GM23338 (cell line): ENCODE results near the gene RIOK3. TPM values are rescaled to one million over a fixed set of nuclear protein-coding genes. Genes with fewer than 3 reads are reported as not detected.

Experiments used
- ATAC-seq: fragments of 200-7000 bp; cut with Tn5 transposase; 3 replicates; pipeline ENCODE4 v1.9.1; 2020
- DNase-seq: peaks from one replicate; pipeline ENCODE4 v3.0.0-alpha.2; 2015; ENCODE audit warnings: low spot score
- H2AFZ ChIP-seq: fragments of 200-600 bp; sonication (generic); 2 replicates; pipeline ENCODE4 v1.8.0; 2016; ENCODE audit warnings: antibody characterized with exemption, mild to moderate bottlenecking, moderate library complexity
- H3F3A ChIP-seq: fragments of 200-600 bp; sonication (generic); replicated peaks from 2 replicates; pipeline ENCODE4 v1.8.0; 2017; ENCODE audit warnings: antibody characterized with exemption, mixed run types, low read depth
- H3K27ac ChIP-seq: fragments of 200-600 bp; sonication (generic); 2 replicates; pipeline ENCODE4 v1.6.1; 2016; ENCODE audit warnings: low read depth
- H3K27me3 ChIP-seq: fragments of 200-600 bp; sonication (generic); 2 replicates; pipeline ENCODE4 v1.8.0; 2016; ENCODE audit warnings: mild to moderate bottlenecking, mixed run types, moderate library complexity; ENCODE audit not compliant: insufficient read depth
- H3K36me3 ChIP-seq: fragments of 200-600 bp; sonication (generic); 2 replicates; pipeline ENCODE4 v1.8.0; 2016; ENCODE audit warnings: mild to moderate bottlenecking; ENCODE audit not compliant: insufficient read depth
- H3K4me1 ChIP-seq: fragments of 200-600 bp; sonication (generic); 2 replicates; pipeline ENCODE4 v1.8.0; 2016; ENCODE audit warnings: mild to moderate bottlenecking, moderate library complexity; ENCODE audit not compliant: insufficient read depth
- H3K4me2 ChIP-seq: fragments of 200-600 bp; sonication (generic); 2 replicates; pipeline ENCODE4 v1.7.1; 2017; ENCODE audit warnings: mixed run types
- H3K4me3 ChIP-seq: fragments of 200-600 bp; sonication (generic); 2 replicates; pipeline ENCODE4 v1.6.1; 2016; ENCODE audit warnings: mixed run types
- H3K79me2 ChIP-seq: fragments of 200-600 bp; sonication (generic); replicated peaks from 2 replicates; pipeline ENCODE4 v1.8.0; 2017; ENCODE audit warnings: mild to moderate bottlenecking; ENCODE audit not compliant: insufficient read depth
- H3K9me2 ChIP-seq: fragments of 200-600 bp; sonication (generic); 2 replicates; pipeline ENCODE4 v1.8.0; 2017; ENCODE audit not compliant: insufficient read depth
- H4K20me1 ChIP-seq: fragments of 200-600 bp; sonication (generic); replicated peaks from 2 replicates; pipeline ENCODE4 v1.8.0; 2017; ENCODE audit warnings: mild to moderate bottlenecking; ENCODE audit not compliant: insufficient read depth
- H3K27ac Mint-ChIP-seq: 2 replicates; pipeline ENCODE4 v1.8.0; 2020; ENCODE audit warnings: inconsistent platforms, mild to moderate bottlenecking, moderate library complexity, mixed read lengths
- H3K27me3 Mint-ChIP-seq: 3 replicates; pipeline ENCODE4 v1.8.0; 2022; ENCODE audit warnings: low read depth, mild to moderate bottlenecking, moderate library complexity, mixed read lengths, inconsistent platforms; ENCODE audit not compliant: insufficient read depth, poor library complexity
- H3K36me3 Mint-ChIP-seq: 3 replicates; pipeline ENCODE4 v1.8.0; 2021; ENCODE audit warnings: low read depth, mild to moderate bottlenecking, inconsistent platforms, moderate library complexity, mixed read lengths
- H3K4me1 Mint-ChIP-seq: 3 replicates; pipeline ENCODE4 v1.8.0; 2020; ENCODE audit warnings: mild to moderate bottlenecking, inconsistent platforms, mixed read lengths
- H3K4me3 Mint-ChIP-seq: 3 replicates; pipeline ENCODE4 v1.8.0; 2021; ENCODE audit warnings: moderate library complexity, mild to moderate bottlenecking, inconsistent platforms, mixed read lengths
- H3K9me3 Mint-ChIP-seq: 3 replicates; pipeline ENCODE4 v1.8.0; 2020; ENCODE audit warnings: moderate library complexity, mild to moderate bottlenecking, inconsistent platforms, mixed read lengths
- CREB1 ChIP-seq: fragments of 250-450 bp; sonication (Bioruptor Pico); IDR thresholded peaks from 2 replicates; pipeline ENCODE4 v1.5.0; 2020; ENCODE audit warnings: low read depth, mild to moderate bottlenecking, moderate library complexity
- EZH2 ChIP-seq: fragments of 200-600 bp; sonication (generic); IDR thresholded peaks from one replicate; pipeline ENCODE4 v1.8.0; 2017; ENCODE audit warnings: antibody characterized with exemption, mild to moderate bottlenecking, low read depth; ENCODE audit not compliant: unreplicated experiment
- EZH2phosphoT487 ChIP-seq: fragments of 200-600 bp; sonication (generic); IDR thresholded peaks from one replicate; pipeline ENCODE4 v1.8.1; 2018; ENCODE audit warnings: antibody characterized with exemption; ENCODE audit not compliant: unreplicated experiment
- JUNB ChIP-seq: IDR thresholded peaks from one replicate; pipeline ENCODE4 v1.6.1; 2016; ENCODE audit warnings: antibody characterized with exemption; ENCODE audit not compliant: unreplicated experiment
- NANOG ChIP-seq: IDR thresholded peaks from 2 replicates; pipeline ENCODE4 v1.6.1; 2016; ENCODE audit warnings: antibody characterized with exemption, borderline replicate concordance
- POLR2AphosphoS5 ChIP-seq: IDR thresholded peaks from 2 replicates; pipeline ENCODE4 v1.6.1; 2016; ENCODE audit warnings: antibody characterized with exemption, low read depth
- STAT1 ChIP-seq: IDR thresholded peaks from one replicate; pipeline ENCODE4 v1.6.1; 2016; ENCODE audit warnings: antibody characterized with exemption; ENCODE audit not compliant: unreplicated experiment
- ZNF114 ChIP-seq: fragments of 250-450 bp; sonication (Bioruptor Pico); IDR thresholded peaks from 2 replicates; pipeline ENCODE4 v1.5.0; 2020; ENCODE audit warnings: mild to moderate bottlenecking, moderate library complexity
- ZNF331 ChIP-seq: fragments of 250-450 bp; sonication (Bioruptor Pico); IDR thresholded peaks from 2 replicates; pipeline ENCODE4 v1.5.0; 2020; ENCODE audit warnings: low read depth, mild to moderate bottlenecking, moderate library complexity
- ZNF462 ChIP-seq: fragments of 250-450 bp; sonication (Bioruptor Pico); IDR thresholded peaks from 2 replicates; pipeline ENCODE4 v1.5.0; 2020; ENCODE audit warnings: mild to moderate bottlenecking, moderate library complexity
- polyA plus RNA-seq: library from polyadenylated mRNA; unstranded; fragments of >200 nt; fragmentation: Nextera tagmentation; extraction: Ambion mirVana; gene quantifications from 2 replicates; pipeline ENCODE4 v1.2.1, GENCODE V29; 2016
- total RNA-seq: library from RNA; depleted of rRNA; stranded (reverse); fragments of >200 nt; shearing (Covaris generic); gene quantifications from 2 replicates; pipeline ENCODE4 v1.2.3, GENCODE V29; 2014
- TF ChIP-seq, protein P1 (sequence below): IDR thresholded peaks from one replicate; pipeline ENCODE4 v1.6.1; 2018; ENCODE audit warnings: antibody characterized with exemption; ENCODE audit not compliant: unreplicated experiment
- TF ChIP-seq, protein P2 (sequence below), 2 experiments: fragments of 200-600 bp in 1 of 2; sonication (generic) in 1 of 2; conservative IDR thresholded peaks; 2 replicates each; pipeline versions ENCODE4 v1.5.1 to v1.6.1; 2016 to 2017; ENCODE audit warnings: antibody characterized with exemption in 2 of 2, low read depth in 2 of 2, mild to moderate bottlenecking in 2 of 2, moderate library complexity in 1 of 2
- TF ChIP-seq, protein P3 (sequence below): IDR thresholded peaks from 2 replicates; pipeline ENCODE4 v1.6.1; 2016; ENCODE audit warnings: antibody characterized with exemption

The RIOK3 gene
- total and polyA plus RNA-seq, 2 experiments from 2014 or later: 20.8 to 22.1 TPM

DNA sequence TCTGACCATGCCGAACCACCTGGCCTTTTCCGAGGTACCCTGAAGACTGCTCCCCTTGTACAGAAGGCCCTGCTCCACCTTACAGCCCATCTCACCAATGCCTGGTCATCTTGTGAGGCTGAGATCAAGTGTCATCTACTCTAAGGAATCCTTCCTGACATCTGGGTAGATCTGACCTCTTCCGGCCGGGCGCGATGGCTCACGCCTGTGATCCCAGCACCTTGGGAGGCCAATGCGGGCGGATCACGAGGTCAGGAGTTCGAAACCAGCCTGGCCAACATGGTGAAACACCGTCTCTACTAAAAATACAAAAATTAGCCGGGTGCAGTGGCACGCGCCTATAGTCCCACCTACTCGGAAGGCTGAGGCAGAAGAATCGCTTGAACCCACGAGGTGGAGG is 2.1 kb upstream of the RIOK3 start:
- Histone ChIP-seq H3K4me3 (no peak overlapping the region), H3K4me1 (0 out of 2 replicates have a peak, but pooled peaks cover 5% of the 10 kb centered on the region), H3K79me2 (peaks cover 29% of the 10 kb centered on the region), H3K36me3 (no peaks in the 10 kb centered on the region), H3F3A (no peaks in the 10 kb centered on the region), H4K20me1 (0 out of 2 replicates have a peak, but pooled peaks cover 3% of the 10 kb centered on the region), H3K4me2 (no peak overlapping the region), H3K27ac (no peak overlapping the region), H3K9me2 (no peaks in the 10 kb centered on the region), H2AFZ (0 out of 2 replicates have a peak overlapping the region, but pooled peaks have one; percentile 45), H3K27me3 (no peaks in the 10 kb centered on the region)
- H3K4me3 Mint-ChIP-seq: no peak overlapping the region
- peaks cover 2% of the 10 kb centered on the region for H3K27me3 Mint-ChIP-seq
- H3K27ac Mint-ChIP-seq: no peak overlapping the region
- TF ChIP-seq CREB1 (CRISPR knock-in tag) (no peak), EZH2 (no peak), ZNF331 (no peak), ZNF462 (CRISPR knock-in tag) (no peak), EZH2phosphoT487 (no peak), JUNB (no peak), POLR2AphosphoS5 (no peak), ZNF114 (no peak), STAT1 (no peak), NANOG (no peak)
- TF ChIP-seq, protein P1, sequence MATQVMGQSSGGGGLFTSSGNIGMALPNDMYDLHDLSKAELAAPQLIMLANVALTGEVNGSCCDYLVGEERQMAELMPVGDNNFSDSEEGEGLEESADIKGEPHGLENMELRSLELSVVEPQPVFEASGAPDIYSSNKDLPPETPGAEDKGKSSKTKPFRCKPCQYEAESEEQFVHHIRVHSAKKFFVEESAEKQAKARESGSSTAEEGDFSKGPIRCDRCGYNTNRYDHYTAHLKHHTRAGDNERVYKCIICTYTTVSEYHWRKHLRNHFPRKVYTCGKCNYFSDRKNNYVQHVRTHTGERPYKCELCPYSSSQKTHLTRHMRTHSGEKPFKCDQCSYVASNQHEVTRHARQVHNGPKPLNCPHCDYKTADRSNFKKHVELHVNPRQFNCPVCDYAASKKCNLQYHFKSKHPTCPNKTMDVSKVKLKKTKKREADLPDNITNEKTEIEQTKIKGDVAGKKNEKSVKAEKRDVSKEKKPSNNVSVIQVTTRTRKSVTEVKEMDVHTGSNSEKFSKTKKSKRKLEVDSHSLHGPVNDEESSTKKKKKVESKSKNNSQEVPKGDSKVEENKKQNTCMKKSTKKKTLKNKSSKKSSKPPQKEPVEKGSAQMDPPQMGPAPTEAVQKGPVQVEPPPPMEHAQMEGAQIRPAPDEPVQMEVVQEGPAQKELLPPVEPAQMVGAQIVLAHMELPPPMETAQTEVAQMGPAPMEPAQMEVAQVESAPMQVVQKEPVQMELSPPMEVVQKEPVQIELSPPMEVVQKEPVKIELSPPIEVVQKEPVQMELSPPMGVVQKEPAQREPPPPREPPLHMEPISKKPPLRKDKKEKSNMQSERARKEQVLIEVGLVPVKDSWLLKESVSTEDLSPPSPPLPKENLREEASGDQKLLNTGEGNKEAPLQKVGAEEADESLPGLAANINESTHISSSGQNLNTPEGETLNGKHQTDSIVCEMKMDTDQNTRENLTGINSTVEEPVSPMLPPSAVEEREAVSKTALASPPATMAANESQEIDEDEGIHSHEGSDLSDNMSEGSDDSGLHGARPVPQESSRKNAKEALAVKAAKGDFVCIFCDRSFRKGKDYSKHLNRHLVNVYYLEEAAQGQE: no peak
- TF ChIP-seq, protein P2, sequence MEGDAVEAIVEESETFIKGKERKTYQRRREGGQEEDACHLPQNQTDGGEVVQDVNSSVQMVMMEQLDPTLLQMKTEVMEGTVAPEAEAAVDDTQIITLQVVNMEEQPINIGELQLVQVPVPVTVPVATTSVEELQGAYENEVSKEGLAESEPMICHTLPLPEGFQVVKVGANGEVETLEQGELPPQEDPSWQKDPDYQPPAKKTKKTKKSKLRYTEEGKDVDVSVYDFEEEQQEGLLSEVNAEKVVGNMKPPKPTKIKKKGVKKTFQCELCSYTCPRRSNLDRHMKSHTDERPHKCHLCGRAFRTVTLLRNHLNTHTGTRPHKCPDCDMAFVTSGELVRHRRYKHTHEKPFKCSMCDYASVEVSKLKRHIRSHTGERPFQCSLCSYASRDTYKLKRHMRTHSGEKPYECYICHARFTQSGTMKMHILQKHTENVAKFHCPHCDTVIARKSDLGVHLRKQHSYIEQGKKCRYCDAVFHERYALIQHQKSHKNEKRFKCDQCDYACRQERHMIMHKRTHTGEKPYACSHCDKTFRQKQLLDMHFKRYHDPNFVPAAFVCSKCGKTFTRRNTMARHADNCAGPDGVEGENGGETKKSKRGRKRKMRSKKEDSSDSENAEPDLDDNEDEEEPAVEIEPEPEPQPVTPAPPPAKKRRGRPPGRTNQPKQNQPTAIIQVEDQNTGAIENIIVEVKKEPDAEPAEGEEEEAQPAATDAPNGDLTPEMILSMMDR (conservative IDR thresholded peaks at IDR 0.05; ENCODE audit: low read depth in 2 of 2): no peak
- TF ChIP-seq, protein P3, sequence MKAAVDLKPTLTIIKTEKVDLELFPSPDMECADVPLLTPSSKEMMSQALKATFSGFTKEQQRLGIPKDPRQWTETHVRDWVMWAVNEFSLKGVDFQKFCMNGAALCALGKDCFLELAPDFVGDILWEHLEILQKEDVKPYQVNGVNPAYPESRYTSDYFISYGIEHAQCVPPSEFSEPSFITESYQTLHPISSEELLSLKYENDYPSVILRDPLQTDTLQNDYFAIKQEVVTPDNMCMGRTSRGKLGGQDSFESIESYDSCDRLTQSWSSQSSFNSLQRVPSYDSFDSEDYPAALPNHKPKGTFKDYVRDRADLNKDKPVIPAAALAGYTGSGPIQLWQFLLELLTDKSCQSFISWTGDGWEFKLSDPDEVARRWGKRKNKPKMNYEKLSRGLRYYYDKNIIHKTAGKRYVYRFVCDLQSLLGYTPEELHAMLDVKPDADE: no peak
- H3K9me3 Mint-ChIP-seq: no peaks in the 10 kb centered on the region; the same call in 2 of the 3 replicates
- DNase-seq (no peak), ATAC-seq (no peak)
- no peaks in the 10 kb centered on the region for H3K36me3 Mint-ChIP-seq
- peaks cover 11% of the 10 kb centered on the region for H3K4me1 Mint-ChIP-seq
